ENCODE measurements around the gene ZMYND15.

DNA sequence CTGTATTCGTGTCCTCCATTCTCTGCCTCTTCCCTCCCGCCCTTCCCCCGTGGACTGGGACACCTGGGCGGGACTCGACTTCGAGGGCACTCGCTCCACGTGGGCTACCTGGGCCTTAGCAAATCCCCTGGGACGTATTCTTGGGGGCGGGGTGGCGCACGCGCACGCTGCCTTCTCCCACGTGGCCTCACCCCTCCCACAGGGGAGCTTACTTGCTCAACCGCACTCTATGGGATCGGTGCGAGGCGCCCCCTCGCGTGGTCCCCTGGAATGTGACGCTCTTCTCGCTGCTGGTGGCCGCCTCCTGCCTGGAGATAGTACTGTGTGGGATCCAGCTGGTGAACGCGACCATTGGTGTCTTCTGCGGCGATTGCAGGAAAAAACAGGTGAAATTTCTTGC, 43.0 kb downstream of the ZMYND15 start:
- TF ChIP-seq CTCF (IDR thresholded peaks at IDR 0.05; ENCODE audit: low read depth, low read length, missing input control) (no peak), TAF1 (conservative IDR thresholded peaks at IDR 0.05) (no peak), JUND (IDR thresholded peaks at IDR 0.05) (no peak), FOXA1 (IDR thresholded peaks at IDR 0.05) (no peak), MAX (IDR thresholded peaks at IDR 0.05) (no peak), REST (IDR thresholded peaks at IDR 0.05) (no peak), EGR1 (IDR thresholded peaks at IDR 0.05; ENCODE audit: low read depth in 2 of 2) (no peak), HNF4G (IDR thresholded peaks at IDR 0.05) (no peak)
- TF ChIP-seq, protein P1, sequence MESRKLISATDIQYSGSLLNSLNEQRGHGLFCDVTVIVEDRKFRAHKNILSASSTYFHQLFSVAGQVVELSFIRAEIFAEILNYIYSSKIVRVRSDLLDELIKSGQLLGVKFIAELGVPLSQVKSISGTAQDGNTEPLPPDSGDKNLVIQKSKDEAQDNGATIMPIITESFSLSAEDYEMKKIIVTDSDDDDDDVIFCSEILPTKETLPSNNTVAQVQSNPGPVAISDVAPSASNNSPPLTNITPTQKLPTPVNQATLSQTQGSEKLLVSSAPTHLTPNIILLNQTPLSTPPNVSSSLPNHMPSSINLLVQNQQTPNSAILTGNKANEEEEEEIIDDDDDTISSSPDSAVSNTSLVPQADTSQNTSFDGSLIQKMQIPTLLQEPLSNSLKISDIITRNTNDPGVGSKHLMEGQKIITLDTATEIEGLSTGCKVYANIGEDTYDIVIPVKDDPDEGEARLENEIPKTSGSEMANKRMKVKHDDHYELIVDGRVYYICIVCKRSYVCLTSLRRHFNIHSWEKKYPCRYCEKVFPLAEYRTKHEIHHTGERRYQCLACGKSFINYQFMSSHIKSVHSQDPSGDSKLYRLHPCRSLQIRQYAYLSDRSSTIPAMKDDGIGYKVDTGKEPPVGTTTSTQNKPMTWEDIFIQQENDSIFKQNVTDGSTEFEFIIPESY (IDR thresholded peaks at IDR 0.05), result no peak
